ENCODE measurements around the gene CIB4. TPM values are rescaled to one million over a fixed set of nuclear protein-coding genes. Genes with fewer than 3 reads are reported as not detected.

Gene CIB4
- polyA plus RNA-seq, 3 donors from 2014 or later, result not detected

GRCh38 chr2:26646986-26647672, 6.0 kb upstream of the CIB4 start:
- no peak overlapping the region for H3K4me3 Mint-ChIP-seq
- peaks cover 3 to 17% (median 7%) of the 10 kb centered on the region in 3 donors for H3K27me3 Mint-ChIP-seq (ENCODE audit: low read depth in 3 of 3)
- peaks cover 0 to 8% of the 10 kb centered on the region in 2 donors for H3K4me1 Mint-ChIP-seq
- no peaks in the 10 kb centered on the region for H3K36me3 Mint-ChIP-seq
- H3K9me3 Mint-ChIP-seq, result peaks cover 0 to 2% (median 0%) of the 10 kb centered on the region in 6 donors
- no peak overlapping the region for H3K27ac Mint-ChIP-seq
- no peak for DNase-seq

GRCh38 chr2:26645762-26646161, 4.6 kb upstream of the CIB4 start:
- Mint-ChIP-seq H3K4me1 (peaks cover 0 to 10% of the 10 kb centered on the region in 2 donors), H3K9me3 (no peaks in the 10 kb centered on the region), H3K27ac (no peak overlapping the region), H3K27me3 (ENCODE audit: low read depth in 3 of 3) (peaks cover 1 to 18% (median 3%) of the 10 kb centered on the region in 3 donors), H3K4me3 (no peak overlapping the region), H3K36me3 (no peaks in the 10 kb centered on the region)
- DNase-seq, result no peak

GRCh38 chr2:26644188-26644835, 3.1 kb upstream of the CIB4 start:
- Mint-ChIP-seq H3K9me3 (no peaks in the 10 kb centered on the region), H3K27ac (no peak overlapping the region), H3K36me3 (no peaks in the 10 kb centered on the region), H3K4me1 (peaks cover 0 to 16% of the 10 kb centered on the region in 2 donors), H3K27me3 (ENCODE audit: low read depth in 3 of 3) (peaks cover 3 to 12% (median 3%) of the 10 kb centered on the region in 3 donors), H3K4me3 (no peak overlapping the region)
- DNase-seq, result no peak

- Mint-ChIP-seq H3K27ac (no peak overlapping the region), H3K36me3 (no peaks in the 10 kb centered on the region), H3K4me3 (no peak overlapping the region), H3K4me1 (peaks cover 0 to 16% of the 10 kb centered on the region in 2 donors), H3K27me3 (ENCODE audit: low read depth in 3 of 3) (peaks cover 0 to 12% (median 3%) of the 10 kb centered on the region in 3 donors), H3K9me3 (no peaks in the 10 kb centered on the region)
- DNase-seq, result no peak
These were observed 1.3 kb upstream of the CIB4 start for GRCh38 chr2:26642429-26642828.

- Mint-ChIP-seq H3K9me3 (no peaks in the 10 kb centered on the region), H3K27ac (no peak overlapping the region), H3K4me1 (peaks cover 0 to 16% of the 10 kb centered on the region in 2 donors), H3K27me3 (ENCODE audit: low read depth in 3 of 3) (peaks cover 0 to 8% (median 3%) of the 10 kb centered on the region in 3 donors), H3K4me3 (no peak overlapping the region), H3K36me3 (no peaks in the 10 kb centered on the region)
- no peak for DNase-seq
These were observed 828 bp downstream of the CIB4 start for GRCh38 chr2:26640331-26640745.

- Mint-ChIP-seq H3K36me3 (no peaks in the 10 kb centered on the region), H3K9me3 (no peaks in the 10 kb centered on the region), H3K4me3 (no peak overlapping the region), H3K27ac (no peak overlapping the region), H3K27me3 (ENCODE audit: low read depth in 3 of 3) (peaks cover 0 to 8% (median 3%) of the 10 kb centered on the region in 3 donors), H3K4me1 (peaks cover 0 to 16% of the 10 kb centered on the region in 2 donors)
- no peak for DNase-seq
These were observed 1.4 kb downstream of the CIB4 start for GRCh38 chr2:26639685-26640243.

GRCh38 chr2:26637811-26638310, 3.3 kb downstream of the CIB4 start:
- no peak for DNase-seq
- no peaks in the 10 kb centered on the region for H3K9me3 Mint-ChIP-seq
- H3K27me3 Mint-ChIP-seq (ENCODE audit: low read depth in 3 of 3), result peaks cover 0 to 5% (median 2%) of the 10 kb centered on the region in 3 donors
- H3K4me3 Mint-ChIP-seq, result no peak overlapping the region
- no peaks in the 10 kb centered on the region for H3K36me3 Mint-ChIP-seq
- no peak overlapping the region for H3K27ac Mint-ChIP-seq
- H3K4me1 Mint-ChIP-seq, result peaks cover 0 to 7% of the 10 kb centered on the region in 2 donors

- peaks cover 0 to 7% (median 2%) of the 10 kb centered on the region in 3 donors for H3K27me3 Mint-ChIP-seq (ENCODE audit: low read depth in 3 of 3)
- H3K9me3 Mint-ChIP-seq, result no peaks in the 10 kb centered on the region
- H3K27ac Mint-ChIP-seq, result no peak overlapping the region
- peaks cover 0 to 7% of the 10 kb centered on the region in 2 donors for H3K4me1 Mint-ChIP-seq
- H3K4me3 Mint-ChIP-seq, result no peak overlapping the region
- no peak for DNase-seq
- H3K36me3 Mint-ChIP-seq, result no peaks in the 10 kb centered on the region
These were observed 4.2 kb downstream of the CIB4 start for GRCh38 chr2:26636935-26637334.

- no peaks in the 10 kb centered on the region for H3K36me3 Mint-ChIP-seq
These were observed 5.8 kb downstream of the CIB4 start for GRCh38 chr2:26635401-26635800.

GRCh38 chr2:26634636-26635230, 6.4 kb downstream of the CIB4 start:
- Mint-ChIP-seq H3K27ac (no peak overlapping the region), H3K4me3 (no peak overlapping the region), H3K27me3 (ENCODE audit: low read depth in 3 of 3) (peaks cover 1 to 6% (median 3%) of the 10 kb centered on the region in 3 donors), H3K9me3 (no peaks in the 10 kb centered on the region), H3K4me1 (no peaks in the 10 kb centered on the region), H3K36me3 (no peaks in the 10 kb centered on the region)
- no peak for DNase-seq

More at GRCh38 chr2:26635401-26635800, 5.8 kb downstream of the CIB4 start:
- Mint-ChIP-seq H3K27me3 (ENCODE audit: low read depth in 3 of 3) (peaks cover 1 to 6% (median 3%) of the 10 kb centered on the region in 3 donors), H3K27ac (no peak overlapping the region), H3K4me1 (peaks cover 0 to 2% of the 10 kb centered on the region in 2 donors), H3K4me3 (no peak overlapping the region), H3K9me3 (no peaks in the 10 kb centered on the region)
- DNase-seq, result no peak

- no peaks in the 10 kb centered on the region for H3K4me1 Mint-ChIP-seq
- peaks cover 1 to 6% (median 1%) of the 10 kb centered on the region in 3 donors for H3K27me3 Mint-ChIP-seq (ENCODE audit: low read depth in 3 of 3)
- DNase-seq, result no peak
- H3K27ac Mint-ChIP-seq, result no peak overlapping the region
- no peak overlapping the region for H3K4me3 Mint-ChIP-seq
- no peaks in the 10 kb centered on the region for H3K9me3 Mint-ChIP-seq
- H3K36me3 Mint-ChIP-seq, result no peaks in the 10 kb centered on the region
These were observed 7.1 kb downstream of the CIB4 start for GRCh38 chr2:26633993-26634595.

GRCh38 chr2:26633351-26633945, 7.7 kb downstream of the CIB4 start:
- H3K4me3 Mint-ChIP-seq, result no peak overlapping the region
- no peak overlapping the region for H3K27ac Mint-ChIP-seq
- peaks cover 1 to 6% (median 1%) of the 10 kb centered on the region in 3 donors for H3K27me3 Mint-ChIP-seq (ENCODE audit: low read depth in 3 of 3)
- DNase-seq, result no peak
- H3K9me3 Mint-ChIP-seq, result no peaks in the 10 kb centered on the region
- H3K4me1 Mint-ChIP-seq, result no peaks in the 10 kb centered on the region
- H3K36me3 Mint-ChIP-seq, result no peaks in the 10 kb centered on the region

GRCh38 chr2:26632624-26633185, 8.5 kb downstream of the CIB4 start:
- Mint-ChIP-seq H3K36me3 (no peaks in the 10 kb centered on the region), H3K27me3 (ENCODE audit: low read depth in 3 of 3) (peaks cover 1 to 6% (median 4%) of the 10 kb centered on the region in 3 donors), H3K4me3 (no peak overlapping the region), H3K27ac (no peak overlapping the region), H3K9me3 (no peaks in the 10 kb centered on the region), H3K4me1 (no peaks in the 10 kb centered on the region)
- DNase-seq, result no peak

Measured in immature natural killer cell (primary cell).